GM12875 (cell line): ENCODE data around the gene ARMH3.
"Not testable (repeated sequence)": the region's sequence is repeated elsewhere in the genome, so short reads cannot be mapped to it uniquely, and the experiment has no call there.

ENCODE experiments used
- H3K4me3 ChIP-seq: one replicate; pipeline ENCODE4 v1.5.1; 2011; ENCODE audit warnings: low read depth, low read length, control low read depth
- CTCF ChIP-seq: IDR thresholded peaks from 2 replicates; pipeline ENCODE4 v1.5.1; 2011; ENCODE audit warnings: low read depth, mild to moderate bottlenecking, control low read depth, inconsistent platforms, low read length, moderate library complexity, borderline replicate concordance; ENCODE audit not compliant: insufficient read depth

Gene ARMH3

GRCh38 chr10:102040305-102041050, 15.5 kb downstream of the ARMH3 start:
- H3K4me3 ChIP-seq = no peak overlapping the region
- TF ChIP-seq CTCF = no peak

DNA sequence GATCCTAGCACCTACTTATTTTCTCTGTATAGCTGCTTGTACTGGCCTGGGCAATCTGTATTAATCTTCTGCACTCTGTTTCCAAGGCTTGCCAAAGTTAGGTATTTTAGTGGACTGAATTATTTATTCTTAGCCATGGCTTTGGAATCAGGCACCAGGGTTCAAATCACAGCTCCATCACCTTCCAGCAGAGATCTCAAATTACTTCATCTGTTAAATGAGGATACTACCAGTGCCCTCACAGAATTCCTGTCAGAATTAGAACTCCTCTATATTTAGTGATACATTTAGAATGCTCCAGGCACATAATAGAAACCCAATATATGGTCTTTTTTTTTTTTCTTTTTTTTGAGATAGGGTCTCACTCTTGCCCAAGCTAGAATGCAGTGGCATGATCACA, 17.6 kb downstream of the ARMH3 start:
- no peak overlapping the region for H3K4me3 ChIP-seq
- no peak for TF ChIP-seq CTCF

DNA sequence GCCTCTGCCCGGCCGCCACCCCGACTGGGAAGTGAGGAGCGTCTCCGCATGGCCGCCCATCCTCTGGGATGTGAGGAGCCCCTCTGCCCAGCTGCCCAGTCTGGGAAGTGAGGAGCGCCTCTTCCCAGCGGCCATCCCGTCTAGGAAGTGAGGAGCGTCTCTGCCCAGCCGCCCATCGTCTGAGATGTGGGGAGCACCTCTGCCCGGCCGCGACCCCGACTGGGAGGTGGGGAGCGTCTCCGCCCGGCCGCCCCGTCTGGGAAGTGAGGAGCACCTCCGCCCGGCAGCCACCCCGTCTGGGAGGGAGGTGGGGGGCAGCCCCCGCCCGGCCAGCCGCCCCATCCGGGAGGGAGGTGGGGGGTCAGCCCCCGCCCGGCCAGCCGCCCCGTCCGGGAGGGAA, 20.2 kb downstream of the ARMH3 start:
- not testable (repeated sequence) for H3K4me3 ChIP-seq

DNA sequence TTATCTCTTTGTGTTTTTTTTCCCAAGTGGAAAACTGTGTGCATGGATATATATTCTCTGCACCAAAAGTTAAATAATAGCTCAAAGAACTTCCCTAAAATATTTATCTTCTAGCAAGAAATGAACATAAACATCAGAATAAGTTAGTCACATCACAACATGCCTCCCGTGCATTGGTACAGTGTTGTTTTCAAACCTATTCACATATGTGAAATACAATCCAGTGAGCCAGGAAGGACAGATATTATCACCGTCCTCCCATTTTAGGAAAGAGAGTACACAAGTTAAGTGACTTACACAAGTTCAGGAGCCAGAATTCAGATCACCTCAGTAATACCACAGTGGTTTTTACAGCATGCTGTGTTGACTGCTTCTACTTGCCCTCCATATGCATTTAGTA, 22.2 kb downstream of the ARMH3 start:
- H3K4me3 ChIP-seq = no peak overlapping the region
- TF ChIP-seq CTCF = no peak

DNA sequence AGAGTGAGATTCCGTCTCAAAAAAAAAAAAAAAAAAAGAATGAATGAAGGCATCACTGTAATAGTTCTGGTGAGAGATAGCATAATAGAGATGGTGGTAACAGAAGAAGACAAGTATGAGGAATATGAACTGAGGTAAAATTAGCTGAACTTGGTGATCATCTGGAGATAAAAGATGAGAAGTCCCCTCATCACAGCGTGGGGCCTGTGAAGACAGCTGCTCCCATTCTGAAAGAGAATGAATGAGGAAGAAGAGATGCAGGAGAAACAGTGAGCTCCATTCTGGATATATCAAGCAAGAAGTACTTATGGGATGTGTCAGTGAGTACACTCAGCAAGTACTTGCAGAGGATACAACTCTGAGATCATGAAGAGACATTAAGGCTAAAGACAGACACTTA, 28.7 kb downstream of the ARMH3 start:
- no peak for TF ChIP-seq CTCF
- no peak overlapping the region for H3K4me3 ChIP-seq

DNA sequence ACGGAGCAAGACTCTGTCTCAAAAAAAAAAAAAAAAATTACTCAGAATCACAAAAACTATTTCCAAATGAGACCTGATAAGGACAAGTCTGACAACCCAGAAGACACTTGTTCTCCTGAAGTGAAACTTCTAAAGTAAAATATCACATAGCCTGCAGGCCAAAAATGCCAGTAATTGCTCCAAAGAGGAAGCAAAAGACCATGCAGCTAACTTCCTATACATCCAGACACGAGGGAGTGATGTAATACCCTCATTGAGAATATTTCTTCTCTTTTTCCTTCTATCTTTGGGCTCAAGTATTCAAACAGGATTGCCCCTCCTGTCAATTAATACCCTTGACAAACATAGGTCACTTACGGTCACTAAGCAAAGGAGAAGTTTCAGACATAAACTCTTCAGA, 31.2 kb downstream of the ARMH3 start:
- TF ChIP-seq CTCF = no peak
- no peak overlapping the region for H3K4me3 ChIP-seq

GRCh38 chr10:102020938-102021337, 35.0 kb downstream of the ARMH3 start:
- no peak for TF ChIP-seq CTCF
- H3K4me3 ChIP-seq = no peak overlapping the region
